ENCODE data around the gene TREML4.

TREML4 gene

GRCh38 chr6:41263267-41263666 lies 35.1 kb downstream of the TREML4 start:
- Histone ChIP-seq H3K27me3 (ENCODE audit: insufficient read depth, poor library complexity, severe bottlenecking) (no peaks in the 10 kb centered on the region), H3K36me3 (ENCODE audit: low read depth) (no peaks in the 10 kb centered on the region), H3K27ac (ENCODE audit: poor library complexity, severe bottlenecking) (no peak overlapping the region), H3K9me3 (ENCODE audit: severe bottlenecking) (peaks cover 3% of the 10 kb centered on the region), H3K4me3 (ENCODE audit: severe bottlenecking) (no peak overlapping the region), H3K4me1 (ENCODE audit: insufficient read depth, poor library complexity, severe bottlenecking) (no peaks in the 10 kb centered on the region)
- ATAC-seq (ENCODE audit: low read depth) (no peak), DNase-seq (ENCODE audit: low spot score) (no peak)
- TF ChIP-seq, protein P1, sequence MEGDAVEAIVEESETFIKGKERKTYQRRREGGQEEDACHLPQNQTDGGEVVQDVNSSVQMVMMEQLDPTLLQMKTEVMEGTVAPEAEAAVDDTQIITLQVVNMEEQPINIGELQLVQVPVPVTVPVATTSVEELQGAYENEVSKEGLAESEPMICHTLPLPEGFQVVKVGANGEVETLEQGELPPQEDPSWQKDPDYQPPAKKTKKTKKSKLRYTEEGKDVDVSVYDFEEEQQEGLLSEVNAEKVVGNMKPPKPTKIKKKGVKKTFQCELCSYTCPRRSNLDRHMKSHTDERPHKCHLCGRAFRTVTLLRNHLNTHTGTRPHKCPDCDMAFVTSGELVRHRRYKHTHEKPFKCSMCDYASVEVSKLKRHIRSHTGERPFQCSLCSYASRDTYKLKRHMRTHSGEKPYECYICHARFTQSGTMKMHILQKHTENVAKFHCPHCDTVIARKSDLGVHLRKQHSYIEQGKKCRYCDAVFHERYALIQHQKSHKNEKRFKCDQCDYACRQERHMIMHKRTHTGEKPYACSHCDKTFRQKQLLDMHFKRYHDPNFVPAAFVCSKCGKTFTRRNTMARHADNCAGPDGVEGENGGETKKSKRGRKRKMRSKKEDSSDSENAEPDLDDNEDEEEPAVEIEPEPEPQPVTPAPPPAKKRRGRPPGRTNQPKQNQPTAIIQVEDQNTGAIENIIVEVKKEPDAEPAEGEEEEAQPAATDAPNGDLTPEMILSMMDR (IDR thresholded peaks at IDR 0.05; ENCODE audit: poor library complexity, severe bottlenecking): no peak

DNA sequence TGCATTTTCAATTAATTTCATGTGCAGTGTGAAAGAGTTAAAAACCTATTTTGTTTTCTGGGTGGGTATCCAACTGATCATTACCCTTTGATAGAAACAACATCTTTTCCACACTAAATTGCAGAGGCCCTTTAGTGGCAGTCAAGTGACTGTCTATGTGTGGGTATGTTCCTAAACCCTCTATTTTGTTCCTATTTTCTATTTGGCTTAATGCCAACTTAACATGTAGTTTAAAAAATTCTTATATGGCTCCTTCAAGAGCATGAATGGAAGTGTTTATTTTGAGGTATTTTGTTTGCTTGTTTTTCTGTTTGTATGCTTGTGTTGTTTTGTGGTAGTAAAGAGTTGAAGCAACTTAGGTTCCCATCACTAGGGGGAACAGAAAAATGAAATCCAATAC lies 38.4 kb downstream of the TREML4 start:
- Histone ChIP-seq H3K9me3 (ENCODE audit: severe bottlenecking) (peaks cover 3% of the 10 kb centered on the region), H3K27me3 (ENCODE audit: insufficient read depth, poor library complexity, severe bottlenecking) (no peaks in the 10 kb centered on the region), H3K27ac (ENCODE audit: poor library complexity, severe bottlenecking) (no peak overlapping the region), H3K4me1 (ENCODE audit: insufficient read depth, poor library complexity, severe bottlenecking) (no peaks in the 10 kb centered on the region), H3K4me3 (ENCODE audit: severe bottlenecking) (no peak overlapping the region), H3K36me3 (ENCODE audit: low read depth) (no peaks in the 10 kb centered on the region)
- TF ChIP-seq, protein P1 (IDR thresholded peaks at IDR 0.05; ENCODE audit: poor library complexity, severe bottlenecking): no peak
- no peak for ATAC-seq (ENCODE audit: low read depth)
- DNase-seq (ENCODE audit: low spot score): no peak

DNA sequence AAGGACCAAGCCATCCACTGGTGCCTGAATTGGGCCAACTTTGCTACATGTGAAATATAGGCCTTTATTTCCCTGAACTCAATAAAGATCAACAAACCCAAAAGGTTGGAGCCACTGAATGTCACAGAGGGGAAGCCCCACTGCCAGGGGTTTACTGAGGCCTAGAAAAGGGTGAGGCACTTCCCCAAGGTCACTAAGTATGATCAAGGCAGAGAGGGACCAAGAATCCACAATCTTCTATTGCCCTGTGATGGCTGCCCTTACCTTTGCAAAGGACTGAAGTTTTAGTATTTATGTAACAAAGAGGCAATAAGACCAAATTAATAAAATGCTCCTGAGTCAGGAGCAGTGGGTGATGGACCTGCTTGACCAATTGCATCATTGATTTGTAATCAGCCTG lies 40.3 kb downstream of the TREML4 start:
- TF ChIP-seq, protein P1 (IDR thresholded peaks at IDR 0.05; ENCODE audit: poor library complexity, severe bottlenecking): no peak
- no peak for ATAC-seq (ENCODE audit: low read depth)
- H3K27me3 ChIP-seq (ENCODE audit: insufficient read depth, poor library complexity, severe bottlenecking): no peaks in the 10 kb centered on the region
- H3K27ac ChIP-seq (ENCODE audit: poor library complexity, severe bottlenecking): no peak overlapping the region
- no peak for DNase-seq (ENCODE audit: low spot score)
- H3K9me3 ChIP-seq (ENCODE audit: severe bottlenecking): no peaks in the 10 kb centered on the region
- no peaks in the 10 kb centered on the region for H3K4me1 ChIP-seq (ENCODE audit: insufficient read depth, poor library complexity, severe bottlenecking)
- no peaks in the 10 kb centered on the region for H3K36me3 ChIP-seq (ENCODE audit: low read depth)
- H3K4me3 ChIP-seq (ENCODE audit: severe bottlenecking): no peak overlapping the region

- H3K9me3 ChIP-seq (ENCODE audit: severe bottlenecking): no peaks in the 10 kb centered on the region
- DNase-seq (ENCODE audit: low spot score): no peak
- H3K4me3 ChIP-seq (ENCODE audit: severe bottlenecking): no peak overlapping the region
- ATAC-seq (ENCODE audit: low read depth): no peak
- H3K27me3 ChIP-seq (ENCODE audit: insufficient read depth, poor library complexity, severe bottlenecking): no peaks in the 10 kb centered on the region
- no peaks in the 10 kb centered on the region for H3K4me1 ChIP-seq (ENCODE audit: insufficient read depth, poor library complexity, severe bottlenecking)
- H3K36me3 ChIP-seq (ENCODE audit: low read depth): no peaks in the 10 kb centered on the region
- no peak overlapping the region for H3K27ac ChIP-seq (ENCODE audit: poor library complexity, severe bottlenecking)
- TF ChIP-seq, protein P1 (IDR thresholded peaks at IDR 0.05; ENCODE audit: poor library complexity, severe bottlenecking): no peak
Observed at GRCh38 chr6:41269166-41269565, 41.0 kb downstream of the TREML4 start.

- Histone ChIP-seq H3K36me3 (ENCODE audit: low read depth) (no peaks in the 10 kb centered on the region), H3K9me3 (ENCODE audit: severe bottlenecking) (no peaks in the 10 kb centered on the region), H3K4me1 (ENCODE audit: insufficient read depth, poor library complexity, severe bottlenecking) (no peaks in the 10 kb centered on the region), H3K27ac (ENCODE audit: poor library complexity, severe bottlenecking) (no peak overlapping the region), H3K27me3 (ENCODE audit: insufficient read depth, poor library complexity, severe bottlenecking) (no peaks in the 10 kb centered on the region), H3K4me3 (ENCODE audit: severe bottlenecking) (no peak overlapping the region)
- TF ChIP-seq, protein P1 (IDR thresholded peaks at IDR 0.05; ENCODE audit: poor library complexity, severe bottlenecking): no peak
- ATAC-seq (ENCODE audit: low read depth) (no peak), DNase-seq (ENCODE audit: low spot score) (no peak)
Observed at GRCh38 chr6:41269716-41270115, 41.6 kb downstream of the TREML4 start.
